GM12891 (cell line): Measurements from ENCODE around the gene BAHCC1.

Experiments used
- POLR2AphosphoS5 ChIP-seq: IDR thresholded peaks from 2 replicates; pipeline ENCODE4 v1.6.1; 2011; ENCODE audit warnings: low read depth, low read length, control low read depth
- SPI1 ChIP-seq: IDR thresholded peaks from 2 replicates; pipeline ENCODE4 v1.6.1; 2011; ENCODE audit warnings: low read depth, low read length, control low read depth

GRCh38 chr17:81428948-81429774, 33.9 kb downstream of the BAHCC1 start:
- TF ChIP-seq SPI1, result no peak
- TF ChIP-seq POLR2AphosphoS5, result no peak
